ENCODE data around the gene POLR1D. TPM values are rescaled to one million over a fixed set of nuclear protein-coding genes. Genes with fewer than 3 reads are reported as not detected.
A peak's percentile ranks its signal among the peaks of the same experiment; 100 is the strongest.

POLR1D gene
- total RNA-seq (2021) (185 to 198 TPM (median 191 TPM) in 3 replicates), Bru-seq, nascent RNA (percentile 81 among the genes with signal in this experiment)
- long read RNA-seq, experiment 1, transcript POLR1D-201 (2 exons, 1,166 nt), result minor isoform, 36 of 167 reads
- long read RNA-seq, experiment 1, transcript POLR1D-211 (1 exons, 1,634 nt), result minor isoform, 7 of 167 reads
- long read RNA-seq, experiment 1, transcript POLR1D-203 (3 exons, 2,036 nt), result major isoform, 80 of 167 reads
- long read RNA-seq, experiment 1, partial matches to known transcripts, result 2 of 167 reads
- long read RNA-seq, experiment 1, other reads (novel, unspliced or antisense), result 37 of 167 reads
- long read RNA-seq, experiment 2, transcript POLR1D-201 (2 exons, 1,166 nt), result major isoform, 137 of 279 reads
- long read RNA-seq, experiment 2, transcript POLR1D-211 (1 exons, 1,634 nt), result minor isoform, 12 of 279 reads
- long read RNA-seq, experiment 2, transcript POLR1D-203 (3 exons, 2,036 nt), result minor isoform, 78 of 279 reads
- long read RNA-seq, experiment 2, partial matches to known transcripts, result 0 of 279 reads
- long read RNA-seq, experiment 2, other reads (novel, unspliced or antisense), result 47 of 279 reads
- long read RNA-seq, experiment 3, transcript POLR1D-203 (3 exons, 2,036 nt), result major isoform, 49 of 68 reads
- long read RNA-seq, experiment 3, transcript POLR1D-201 (2 exons, 1,166 nt), result minor isoform, 9 of 68 reads
- long read RNA-seq, experiment 3, partial matches to known transcripts, result 0 of 68 reads
- long read RNA-seq, experiment 3, other reads (novel, unspliced or antisense), result 2 of 68 reads

- ATAC-seq (peak; percentile 71), DNase-seq (ENCODE audit: low spot score) (peak; percentile 84)
- Mint-ChIP-seq H3K27me3 (ENCODE audit: low read depth) (no peaks in the 10 kb centered on the region), H3K36me3 (peaks cover 26% of the 10 kb centered on the region), H3K4me1 (peaks cover 62% of the 10 kb centered on the region), H3K27ac (peak within 1 kb of the TSS; percentile 96), H3K4me3 (peak within 1 kb of the TSS; percentile 94), H3K9me3 (no peaks in the 10 kb centered on the region)
- ChIA-PET POLR2A (interaction anchor here (0.9 to 1.8 kb wide), 5 partner anchors 14 to 196 kb away, joined by 3 to 7 read pairs (median 3); no protein-coding TSS in a partner anchor), CTCF (interaction anchor here (0.9 to 3.1 kb wide), 9 partner anchors 14 to 332 kb away, joined by 3 to 21 read pairs (median 6); no protein-coding TSS in a partner anchor)
- no peak for TF ChIP-seq ZNF263 (CRISPR knock-in tag; IDR thresholded peaks at IDR 0.05; ENCODE audit: low read depth)
- no peak for TF ChIP-seq ZNF425 (CRISPR knock-in tag; conservative IDR thresholded peaks at IDR 0.05)
- no peak for TF ChIP-seq ESRRA (CRISPR knock-in tag; IDR thresholded peaks at IDR 0.05; ENCODE audit: borderline replicate concordance)
- TF ChIP-seq SP1 (CRISPR knock-in tag; conservative IDR thresholded peaks at IDR 0.05), result peak; percentile 85
- 0 out of 2 replicates have a peak, but pooled peaks have one; percentile 48 for TF ChIP-seq ZNF416 (CRISPR knock-in tag; IDR thresholded peaks at IDR 0.05)
- TF ChIP-seq OVOL2 (CRISPR knock-in tag; IDR thresholded peaks at IDR 0.05; ENCODE audit: borderline replicate concordance), result no peak
- no peak for TF ChIP-seq ATF6 (CRISPR knock-in tag; IDR thresholded peaks at IDR 0.05)
- no peak for TF ChIP-seq ERG (CRISPR knock-in tag; IDR thresholded peaks at IDR 0.05)
- no peak for TF ChIP-seq IRF2 (CRISPR knock-in tag; IDR thresholded peaks at IDR 0.05; ENCODE audit: borderline replicate concordance, low read depth)
- peak; percentile 67; the same call in 1 of the 2 replicates for TF ChIP-seq TP53 (CRISPR knock-in tag; IDR thresholded peaks at IDR 0.05)
- peak; percentile 65 for TF ChIP-seq USF1 (CRISPR knock-in tag; IDR thresholded peaks at IDR 0.05)
- TF ChIP-seq TCF7 (CRISPR knock-in tag; IDR thresholded peaks at IDR 0.05; ENCODE audit: low read depth), result no peak
- peak; percentile 81 for TF ChIP-seq FOXK1 (CRISPR knock-in tag; IDR thresholded peaks at IDR 0.05)
- no peak for TF ChIP-seq HMGA2 (CRISPR knock-in tag; IDR thresholded peaks at IDR 0.05)
- TF ChIP-seq TEAD1 (CRISPR knock-in tag; IDR thresholded peaks at IDR 0.05), result peak; percentile 51
- TF ChIP-seq ZSCAN18 (CRISPR knock-in tag; IDR thresholded peaks at IDR 0.05), result no peak
- TF ChIP-seq ZMAT4 (CRISPR knock-in tag; IDR thresholded peaks at IDR 0.05), result peak; percentile 17; the same call in 1 of the 2 replicates
- TF ChIP-seq MAX (CRISPR knock-in tag; IDR thresholded peaks at IDR 0.05), result peak; percentile 82
- no peak; the same call in 1 of the 2 replicates for TF ChIP-seq ZNF219 (CRISPR knock-in tag; IDR thresholded peaks at IDR 0.05; ENCODE audit: borderline replicate concordance)
- TF ChIP-seq STAT6 (CRISPR knock-in tag; conservative IDR thresholded peaks at IDR 0.05; ENCODE audit: low read depth), result 0 out of 2 replicates have a peak, but pooled peaks have one; percentile 27
- TF ChIP-seq E2F1 (CRISPR knock-in tag; IDR thresholded peaks at IDR 0.05), result no peak
Measured at GRCh38 chr13:27621366-27622101, at the start of gene POLR1D. Gene POLR1D (plus strand): TSS chr13:27621892. CDS start chr13:27621984, 92 bp downstream.
